AML-193 (cell line): ENCODE data around the gene ZC3H18.

Experiments
- DNase-seq, 2 experiments: peaks; one replicate each; lab custom pipeline; 2025; lab: John Stamatoyannopoulos, UW

The ZC3H18 gene

DNA sequence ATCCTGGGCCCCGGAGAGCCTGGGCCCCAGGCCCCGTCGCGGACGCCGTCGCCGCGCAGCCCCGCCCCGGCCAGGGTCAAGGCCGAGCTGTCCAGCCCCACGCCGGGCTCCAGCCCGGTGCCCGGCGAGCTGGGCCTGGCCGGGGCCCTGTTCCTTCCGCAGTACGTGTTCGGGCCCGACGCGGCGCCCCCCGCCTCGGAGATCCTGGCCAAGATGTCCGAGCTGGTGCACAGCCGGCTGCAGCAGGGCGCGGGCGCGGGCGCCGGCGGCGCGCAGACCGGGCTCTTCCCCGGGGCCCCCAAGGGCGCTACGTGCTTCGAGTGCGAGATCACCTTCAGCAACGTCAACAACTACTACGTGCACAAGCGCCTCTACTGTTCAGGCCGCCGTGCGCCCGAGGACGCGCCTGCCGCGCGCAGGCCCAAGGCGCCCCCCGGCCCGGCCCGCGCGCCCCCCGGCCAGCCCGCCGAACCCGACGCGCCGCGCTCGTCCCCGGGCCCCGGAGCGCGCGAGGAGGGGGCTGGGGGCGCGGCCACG is 36.8 kb upstream of the ZC3H18 start:
- DNase-seq: no peak

DNA sequence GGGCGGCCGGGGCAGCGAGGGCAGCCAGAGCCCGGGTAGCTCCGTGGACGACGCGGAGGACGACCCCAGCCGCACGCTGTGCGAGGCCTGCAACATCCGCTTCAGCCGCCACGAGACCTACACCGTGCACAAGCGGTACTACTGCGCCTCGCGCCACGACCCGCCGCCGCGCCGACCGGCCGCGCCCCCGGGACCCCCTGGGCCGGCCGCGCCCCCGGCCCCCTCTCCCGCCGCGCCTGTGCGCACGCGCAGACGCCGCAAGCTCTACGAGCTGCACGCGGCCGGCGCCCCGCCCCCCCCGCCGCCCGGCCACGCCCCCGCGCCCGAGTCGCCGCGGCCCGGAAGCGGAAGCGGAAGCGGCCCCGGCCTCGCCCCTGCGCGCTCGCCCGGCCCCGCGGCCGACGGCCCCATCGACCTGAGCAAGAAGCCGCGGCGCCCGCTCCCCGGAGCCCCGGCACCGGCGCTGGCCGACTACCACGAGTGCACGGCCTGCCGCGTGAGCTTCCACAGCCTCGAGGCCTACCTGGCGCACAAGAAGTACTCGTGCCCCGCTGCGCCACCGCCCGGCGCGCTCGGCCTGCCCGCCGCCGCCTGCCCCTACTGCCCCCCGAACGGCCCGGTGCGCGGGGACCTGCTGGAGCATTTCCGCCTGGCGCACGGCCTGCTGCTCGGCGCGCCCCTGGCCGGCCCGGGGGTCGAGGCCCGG is 36.1 kb upstream of the ZC3H18 start:
- DNase-seq: no peak

DNA sequence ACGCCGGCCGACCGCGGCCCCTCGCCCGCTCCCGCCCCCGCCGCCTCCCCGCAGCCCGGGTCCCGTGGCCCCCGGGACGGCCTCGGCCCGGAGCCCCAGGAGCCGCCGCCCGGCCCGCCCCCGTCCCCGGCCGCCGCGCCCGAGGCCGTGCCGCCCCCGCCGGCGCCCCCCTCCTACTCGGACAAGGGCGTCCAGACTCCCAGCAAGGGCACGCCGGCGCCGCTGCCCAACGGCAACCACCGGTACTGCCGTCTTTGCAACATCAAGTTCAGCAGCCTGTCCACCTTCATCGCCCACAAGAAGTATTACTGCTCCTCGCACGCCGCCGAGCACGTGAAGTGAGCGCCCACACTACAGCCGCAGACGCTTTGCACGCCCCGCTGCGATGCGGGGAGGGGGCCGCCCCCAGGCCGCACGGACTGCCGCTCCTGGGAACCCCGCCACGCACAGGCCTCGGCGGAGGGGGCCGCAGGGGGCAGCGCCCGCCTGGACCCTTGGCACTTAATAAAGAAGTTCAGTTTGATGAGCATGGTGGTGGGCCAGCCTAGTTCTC is 35.5 kb upstream of the ZC3H18 start:
- DNase-seq: no peak

DNA sequence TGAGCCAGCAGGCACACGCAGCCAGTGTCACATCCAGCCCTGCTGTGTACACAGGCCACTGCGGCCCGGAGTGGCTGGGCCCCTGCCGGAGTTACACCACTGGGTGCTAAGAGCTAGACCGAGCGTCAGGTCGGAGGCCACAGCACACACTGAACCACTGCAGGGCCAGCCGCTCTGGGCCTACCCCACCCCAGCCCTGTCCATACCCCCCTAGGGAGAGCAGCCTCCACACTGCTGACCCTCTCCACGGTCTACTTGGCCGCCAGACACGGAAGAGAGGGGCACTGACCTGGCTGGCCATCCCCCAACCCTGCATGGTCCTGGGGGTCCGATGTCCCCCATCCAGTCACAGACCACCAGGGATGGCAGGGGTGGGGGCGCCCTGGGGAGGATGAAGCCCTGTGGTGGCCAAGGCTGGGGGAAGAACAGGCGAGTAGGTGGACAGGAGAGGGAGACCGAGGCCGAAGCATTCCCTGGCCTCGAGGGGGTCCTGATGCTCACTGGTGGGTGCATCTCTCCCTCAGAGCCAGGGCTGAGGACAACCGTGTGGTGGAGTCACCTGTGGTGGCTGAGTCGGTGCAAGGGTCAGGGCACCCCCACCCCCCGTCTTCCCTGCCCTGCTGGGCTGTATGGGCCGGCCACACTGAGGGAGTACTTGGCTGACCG is 34.9 kb upstream of the ZC3H18 start:
- no peak for DNase-seq

DNA sequence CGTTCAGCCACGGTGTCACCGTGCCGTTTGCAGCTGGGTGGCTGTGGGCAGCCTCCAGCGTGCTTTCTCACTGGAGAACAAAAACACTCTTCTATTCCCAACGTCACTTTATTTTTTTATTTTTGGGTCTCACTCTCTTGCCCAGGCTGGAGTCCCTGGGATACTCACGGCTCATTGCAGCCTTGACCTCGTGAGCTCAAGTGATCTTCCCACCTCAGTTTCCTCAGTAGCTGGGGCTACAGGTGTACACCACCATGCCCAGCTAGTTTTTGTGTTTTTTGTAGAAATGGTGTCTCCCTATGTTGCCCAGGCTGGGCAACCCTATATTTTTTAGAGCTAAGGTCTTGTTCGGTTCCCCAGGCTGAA is 34.4 kb upstream of the ZC3H18 start:
- DNase-seq: no peak

DNA sequence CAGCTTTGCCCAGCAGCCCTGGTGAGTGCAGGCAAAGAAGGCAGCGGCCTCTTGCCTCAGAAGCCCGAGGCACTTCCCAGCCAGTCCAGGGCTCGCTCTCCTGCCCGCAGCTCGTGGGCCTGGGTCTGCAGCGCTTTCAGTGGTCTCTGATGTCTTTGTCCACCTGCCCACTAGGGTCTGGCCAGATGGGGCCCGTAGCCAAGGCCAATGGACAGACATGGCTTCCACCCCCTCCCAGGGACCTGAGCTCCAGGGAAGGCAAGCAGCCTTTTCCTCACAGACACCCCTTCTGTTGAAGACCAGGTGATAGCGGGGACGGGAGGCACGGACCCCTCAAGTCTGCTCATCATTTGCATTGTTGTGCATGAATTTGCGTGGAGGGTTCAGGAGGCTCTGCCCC is 33.7 kb upstream of the ZC3H18 start:
- no peak for DNase-seq

DNA sequence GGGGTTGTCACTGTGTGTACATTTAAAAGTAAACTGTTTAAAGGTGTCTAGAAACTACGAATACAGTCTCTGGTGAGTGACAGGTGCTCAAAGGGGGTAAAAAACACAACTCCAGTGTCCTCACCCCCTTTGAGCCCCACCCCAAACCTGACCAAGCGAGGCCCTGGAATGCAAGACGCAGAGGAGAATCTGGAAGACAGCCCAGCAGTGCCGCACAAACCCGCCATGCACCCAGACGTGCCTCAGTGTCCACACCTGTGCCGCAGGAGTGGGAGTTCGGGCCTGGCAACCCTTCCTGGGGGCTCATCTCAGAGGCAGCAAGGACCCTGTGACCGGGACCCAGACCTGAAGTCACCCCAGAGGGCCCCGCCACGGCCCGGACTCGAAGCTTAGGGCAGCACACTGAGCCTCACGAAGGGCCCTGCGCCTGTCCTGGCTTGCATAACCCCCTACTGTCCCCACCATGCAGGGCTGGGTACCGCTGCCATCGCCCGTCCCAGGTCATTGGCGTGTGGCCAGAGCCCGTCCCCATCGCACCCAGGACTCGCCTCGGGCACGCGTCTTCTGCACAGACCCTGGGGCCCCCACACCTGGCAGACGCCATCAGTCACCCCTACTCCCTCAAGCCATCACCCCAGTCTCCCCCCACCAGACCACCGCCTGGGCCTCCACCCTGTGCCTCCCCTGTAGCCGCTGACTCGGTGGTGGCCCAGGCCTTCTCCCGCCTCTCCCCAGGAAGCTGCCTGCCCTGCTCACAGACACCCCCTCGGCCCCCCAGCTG is 33.0 kb upstream of the ZC3H18 start:
- no peak for DNase-seq

DNA sequence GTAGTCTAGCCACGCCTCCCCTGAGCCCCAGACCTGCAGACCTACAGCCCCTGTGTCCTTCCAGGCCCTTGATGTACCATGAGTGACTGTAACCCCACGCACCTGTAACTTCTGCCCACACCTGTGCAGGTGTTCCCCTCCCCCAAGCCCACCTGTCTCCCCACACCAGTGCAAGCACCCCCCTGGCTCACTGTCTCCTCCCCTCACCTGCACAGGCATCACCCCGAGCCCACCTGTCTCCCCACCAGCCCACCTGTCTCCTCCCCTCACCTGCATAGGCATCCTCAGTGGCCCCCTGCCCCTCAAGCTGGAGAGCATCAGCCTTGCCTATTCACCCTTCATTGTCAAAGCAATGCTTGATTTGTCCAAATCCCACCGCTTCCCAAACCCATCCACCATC is 32.3 kb upstream of the ZC3H18 start:
- no peak for DNase-seq

DNA sequence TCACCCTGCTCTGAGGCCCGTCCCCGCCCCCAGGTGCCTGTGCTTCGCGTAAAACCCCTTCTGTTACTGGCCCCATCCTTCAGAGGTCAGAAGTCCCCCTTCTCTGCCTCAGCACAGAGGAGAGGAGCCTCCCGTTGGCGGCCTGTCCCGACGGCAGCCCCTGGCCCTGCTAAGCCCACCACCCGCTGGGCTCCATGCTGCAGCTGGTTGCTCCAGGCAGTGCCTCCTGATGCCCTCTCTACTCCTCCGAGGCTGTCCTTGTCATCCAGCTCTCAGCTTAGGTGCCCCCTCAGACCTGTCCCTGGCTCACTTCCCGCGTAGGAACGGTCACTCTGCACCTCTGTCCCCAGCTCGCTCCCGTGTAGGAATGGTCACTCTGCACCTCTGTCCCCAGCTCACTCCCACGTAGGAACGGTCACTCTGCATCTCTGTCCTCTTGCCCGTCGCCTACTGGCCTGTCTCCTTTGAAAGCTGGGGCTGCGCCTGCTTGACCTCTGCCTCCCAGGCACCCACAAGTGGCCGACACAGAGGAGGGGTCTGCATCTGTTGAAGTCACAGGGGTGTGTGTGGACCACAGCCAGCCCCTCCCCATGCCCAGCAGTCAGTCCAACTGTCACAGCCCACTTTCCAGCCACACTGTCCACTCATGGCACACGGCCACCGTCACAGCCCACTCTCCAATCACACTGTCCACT is 31.7 kb upstream of the ZC3H18 start:
- no peak for DNase-seq

DNA sequence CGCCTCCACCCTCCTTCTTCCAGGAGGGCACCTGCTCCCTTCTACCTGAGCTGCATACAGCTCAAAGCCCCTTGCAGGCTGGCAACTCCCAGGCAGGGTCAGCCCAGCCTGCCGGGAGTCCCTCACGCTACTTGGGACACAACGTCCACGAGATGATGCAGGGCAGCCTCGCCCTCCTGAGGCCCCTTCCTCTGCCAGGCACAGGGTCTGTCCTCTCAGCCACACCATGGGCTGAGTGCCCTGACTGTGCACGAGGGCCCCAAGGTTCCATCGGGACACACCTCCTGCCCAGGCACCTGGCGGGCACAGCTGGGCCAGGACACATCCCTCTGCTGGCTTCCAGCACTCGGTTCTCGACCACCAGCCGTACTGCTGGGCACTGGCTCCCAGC is 30.9 kb upstream of the ZC3H18 start:
- no peak for DNase-seq

DNA sequence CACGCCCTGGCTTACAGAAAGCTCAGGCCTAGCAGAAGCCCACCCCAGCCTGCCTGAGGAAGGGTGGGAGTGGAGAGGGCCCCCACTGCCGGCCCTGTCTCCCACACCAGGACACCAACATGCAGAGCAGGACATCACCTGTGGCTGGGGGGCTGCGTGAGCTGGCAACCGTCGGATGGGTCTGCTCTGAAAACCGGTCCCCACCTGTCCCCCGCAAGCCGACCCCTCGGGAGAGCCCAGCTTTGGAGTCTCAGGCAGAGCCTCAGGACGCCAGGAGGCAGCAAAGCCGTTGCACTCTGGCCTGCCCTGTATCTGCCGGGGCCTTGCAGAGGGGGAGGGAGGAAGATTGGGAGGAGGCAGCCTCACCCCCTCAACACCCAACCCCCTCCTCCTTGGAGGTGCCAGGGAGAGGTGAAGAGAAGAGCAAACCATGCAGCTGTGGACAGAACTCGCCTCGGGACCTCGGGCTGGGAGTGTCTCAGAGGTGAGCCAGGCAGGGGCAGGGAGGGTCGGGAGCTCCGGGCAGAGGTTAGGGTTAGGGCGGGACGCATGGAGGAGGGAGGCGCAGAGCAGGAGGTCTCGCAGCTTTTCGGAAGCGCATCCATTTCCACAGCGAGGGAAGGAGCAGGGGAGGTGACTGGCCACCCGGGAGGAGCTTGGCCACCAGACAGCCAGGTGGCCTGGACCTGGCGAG is 30.4 kb upstream of the ZC3H18 start:
- no peak for DNase-seq

DNA sequence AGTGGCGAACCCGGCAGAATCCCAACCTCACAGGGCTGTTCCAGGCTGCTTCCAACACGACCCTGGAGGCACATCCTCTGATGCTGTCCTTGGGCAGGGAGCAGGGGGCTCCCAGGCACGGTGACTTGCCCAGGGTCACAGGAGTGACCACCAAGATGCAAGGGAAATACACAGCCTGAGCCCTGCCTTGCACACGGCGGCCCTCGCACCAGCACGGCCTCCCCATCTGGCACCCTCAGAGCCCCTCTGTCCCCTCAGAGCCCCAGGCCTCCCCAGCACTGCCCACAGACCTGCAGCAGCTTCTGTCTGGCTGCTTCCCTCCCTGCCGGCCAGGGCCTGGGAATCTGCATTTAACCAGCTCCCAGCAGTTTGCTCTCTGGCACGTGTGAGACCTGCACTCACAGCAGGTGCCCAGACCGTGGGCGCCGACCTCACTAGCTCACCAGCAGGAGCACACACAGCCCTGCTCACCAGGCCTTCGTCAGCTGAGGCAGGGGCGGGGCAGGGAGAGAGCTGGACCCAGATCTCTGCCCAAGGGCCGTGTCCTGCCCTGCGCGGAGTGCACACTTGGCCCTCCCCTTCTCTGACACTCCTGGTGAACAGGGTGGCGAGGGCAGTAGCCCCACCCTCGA is 29.7 kb upstream of the ZC3H18 start:
- DNase-seq: no peak

DNA sequence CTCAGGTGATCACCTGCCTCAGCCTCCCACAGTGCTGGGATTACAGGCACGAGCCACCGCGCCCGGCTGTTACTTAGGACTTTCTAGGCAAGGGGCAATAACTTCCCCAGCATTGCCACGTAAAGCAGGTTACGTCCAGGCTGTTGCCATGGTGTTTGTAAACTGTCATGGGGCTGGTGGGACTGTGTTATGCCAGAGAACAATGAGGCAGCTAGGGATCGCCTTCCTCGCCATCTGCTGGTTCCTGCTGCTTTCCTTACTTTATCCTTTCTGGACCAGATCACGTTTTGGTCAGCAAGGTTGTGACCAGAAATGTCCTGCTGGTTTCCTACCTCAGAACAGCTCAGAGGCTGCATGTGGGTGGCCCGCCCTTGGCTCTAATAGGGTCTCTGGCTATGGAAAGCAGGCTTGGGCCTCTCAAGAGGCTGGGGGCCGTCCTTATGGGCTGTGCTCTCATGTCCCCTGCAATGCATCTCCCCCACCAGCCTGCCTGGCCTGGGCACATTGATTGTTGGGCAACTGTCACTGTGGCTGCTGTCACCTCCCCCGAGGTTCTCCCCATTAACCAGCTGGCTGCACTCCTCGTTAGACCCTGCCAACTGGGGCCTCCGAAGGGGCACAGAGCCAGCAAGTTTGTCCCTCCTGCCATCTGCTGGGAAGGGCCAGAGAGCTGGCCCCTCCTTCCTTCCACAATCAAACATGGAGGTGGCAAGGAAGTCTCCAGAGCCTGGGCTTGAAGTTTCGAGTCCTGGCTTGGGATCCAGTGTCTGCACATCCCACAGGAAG is 28.2 kb upstream of the ZC3H18 start:
- DNase-seq: no peak

DNA sequence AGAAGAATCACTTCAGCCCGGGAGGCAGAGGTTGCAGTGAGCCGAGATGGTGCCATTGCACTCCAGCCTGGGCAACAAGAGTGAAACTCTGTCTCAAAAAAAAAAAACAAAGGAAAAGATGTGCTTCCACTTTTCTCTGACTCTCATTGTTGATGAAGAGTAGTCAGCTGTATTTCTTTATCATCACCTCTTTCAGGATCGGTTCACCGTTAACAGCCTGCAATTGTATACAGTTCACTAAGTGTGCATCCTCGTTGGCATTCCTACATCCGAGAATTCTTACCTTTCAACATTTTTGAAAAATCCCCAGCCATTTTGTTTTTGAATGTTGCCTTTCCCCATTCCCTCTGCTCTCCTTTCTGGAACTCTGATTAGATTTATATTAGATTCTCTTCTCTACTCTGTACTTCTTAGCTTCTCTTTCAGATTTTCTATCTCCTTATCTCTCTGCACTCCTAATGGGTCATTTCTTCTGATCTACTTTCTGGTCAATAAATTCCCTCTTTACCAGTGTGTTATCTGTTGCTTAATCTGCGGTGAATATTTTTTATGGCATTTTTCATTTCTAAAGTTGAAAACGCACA is 26.9 kb upstream of the ZC3H18 start:
- DNase-seq: no peak

DNA sequence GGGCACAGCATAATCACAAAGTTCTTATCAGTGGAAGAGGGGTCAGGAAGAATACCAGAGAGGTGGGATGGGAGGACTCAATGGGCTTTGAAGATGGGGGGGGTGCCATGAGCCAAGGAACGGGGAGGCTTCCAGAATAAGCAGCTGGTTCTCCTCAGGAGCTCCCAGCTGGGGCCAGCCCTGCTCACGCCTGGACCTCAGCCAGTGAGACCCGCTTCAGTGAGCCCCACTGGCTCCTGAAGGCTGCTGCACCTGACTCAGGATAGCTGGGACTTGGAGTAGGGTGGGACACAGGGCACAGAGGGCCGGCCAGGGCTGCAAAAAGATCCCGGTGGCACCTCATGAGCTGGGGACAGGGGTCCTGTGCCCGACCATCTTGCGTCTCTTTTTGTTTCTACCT is 24.4 kb upstream of the ZC3H18 start:
- DNase-seq: no peak

DNA sequence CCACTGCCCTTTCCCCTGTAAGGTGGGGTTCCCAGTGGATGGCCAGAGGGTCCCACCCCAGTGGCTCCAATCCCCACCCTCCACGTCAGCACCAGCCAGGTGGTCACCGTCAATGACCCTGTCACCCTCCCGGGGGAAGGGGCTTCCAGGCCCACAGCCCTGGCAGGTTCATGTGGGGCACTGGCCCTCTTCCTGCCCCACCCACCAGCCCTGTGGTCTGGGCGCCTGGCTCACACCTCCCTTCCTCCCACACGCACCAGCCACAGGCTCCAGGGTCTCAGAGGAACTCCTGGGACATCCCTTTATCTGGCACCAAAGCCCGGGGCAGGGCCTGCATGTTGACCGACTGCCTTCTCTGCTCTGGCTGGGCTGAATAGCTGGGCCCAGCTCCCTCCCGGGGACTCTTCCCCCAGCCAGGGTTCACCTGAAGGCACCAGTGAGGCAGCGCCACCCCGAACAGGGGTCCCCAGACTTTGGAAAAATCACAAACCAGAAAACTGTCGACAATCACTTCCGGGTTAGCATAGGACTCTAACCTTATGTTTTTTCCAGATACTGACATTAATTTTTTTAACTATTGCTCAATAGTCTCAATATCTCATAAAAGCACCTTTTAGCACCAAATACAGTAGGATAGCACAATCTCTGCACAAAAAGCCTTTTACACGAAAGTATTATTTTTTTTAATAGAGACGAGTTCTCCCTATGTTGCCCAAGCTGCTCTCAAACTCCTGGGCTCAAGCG is 21.9 kb upstream of the ZC3H18 start:
- DNase-seq: no peak

DNA sequence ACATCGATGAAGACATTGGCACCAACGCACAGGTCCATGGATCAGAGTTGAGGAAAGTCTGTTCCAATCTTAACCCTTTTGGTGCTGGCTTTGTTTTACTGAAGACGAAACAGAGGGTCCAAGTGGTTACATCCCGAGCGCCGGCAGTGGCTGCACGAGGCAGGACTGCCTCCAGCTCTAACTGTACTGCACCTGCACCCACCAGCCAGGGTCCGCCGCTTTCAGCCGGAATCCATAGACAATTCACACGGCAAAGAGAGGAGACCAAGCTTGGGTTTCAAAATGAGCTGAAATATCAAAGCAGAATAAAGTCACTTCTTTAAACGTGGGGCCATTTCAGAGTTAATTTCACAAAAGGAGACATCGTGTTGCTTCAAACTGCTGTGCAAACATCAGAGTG is 21.2 kb upstream of the ZC3H18 start:
- no peak for DNase-seq

DNA sequence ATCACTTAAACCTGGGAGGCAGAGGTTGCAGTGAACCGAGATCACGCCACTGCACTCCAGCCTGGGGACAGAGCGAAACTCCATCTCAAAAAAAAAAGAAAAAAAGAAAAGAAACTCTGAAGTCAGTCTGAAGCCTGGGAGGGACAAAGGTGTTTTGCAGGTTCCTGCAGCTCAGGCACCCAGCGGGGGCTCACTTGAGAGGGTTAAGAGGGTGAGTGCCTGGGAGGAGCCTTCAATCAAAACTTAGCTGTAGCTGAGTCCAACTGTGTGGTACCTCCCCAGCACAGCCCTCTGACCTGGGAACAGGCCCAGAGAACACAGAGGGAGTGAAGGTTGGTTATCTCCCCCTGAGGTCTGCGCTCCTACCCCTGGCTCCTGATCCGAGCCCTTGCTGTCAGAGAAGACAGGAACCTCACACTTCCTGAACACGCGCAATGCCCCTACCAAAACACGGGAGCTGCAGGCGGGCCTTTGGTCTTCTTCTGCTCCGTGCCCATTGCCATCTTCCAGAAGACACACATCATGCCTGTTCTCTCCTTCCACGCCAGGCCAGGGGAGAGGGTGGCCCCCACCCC is 20.4 kb upstream of the ZC3H18 start:
- DNase-seq: no peak

DNA sequence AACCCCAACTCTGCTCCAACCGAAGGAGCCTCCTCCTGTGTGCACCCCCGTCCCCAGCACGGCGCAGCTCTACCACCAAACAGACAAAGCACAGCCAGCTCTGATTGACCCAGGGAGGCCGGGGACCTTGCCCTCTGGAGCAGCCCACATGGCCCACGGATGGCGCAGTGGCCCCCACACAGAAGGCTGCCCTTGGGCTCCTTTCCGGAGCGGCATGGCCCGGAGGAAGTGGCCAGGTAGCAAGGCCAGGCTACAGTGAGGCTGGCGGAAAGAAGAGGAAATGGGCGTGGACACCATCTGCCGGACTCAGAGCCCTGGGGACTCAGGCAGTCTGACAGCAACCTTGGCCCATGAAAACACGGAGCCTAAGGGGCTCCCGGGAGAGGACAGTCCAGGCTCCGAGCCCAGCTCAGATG is 19.9 kb upstream of the ZC3H18 start:
- no peak for DNase-seq
